GM19240 (cell line): ENCODE data around the gene BDKRB2.

Source experiments
- DNase-seq: peaks from one replicate; pipeline ENCODE4 v3.0.0; 2011; ENCODE audit warnings: low spot score; ENCODE audit not compliant: insufficient read length

The BDKRB2 gene

DNA sequence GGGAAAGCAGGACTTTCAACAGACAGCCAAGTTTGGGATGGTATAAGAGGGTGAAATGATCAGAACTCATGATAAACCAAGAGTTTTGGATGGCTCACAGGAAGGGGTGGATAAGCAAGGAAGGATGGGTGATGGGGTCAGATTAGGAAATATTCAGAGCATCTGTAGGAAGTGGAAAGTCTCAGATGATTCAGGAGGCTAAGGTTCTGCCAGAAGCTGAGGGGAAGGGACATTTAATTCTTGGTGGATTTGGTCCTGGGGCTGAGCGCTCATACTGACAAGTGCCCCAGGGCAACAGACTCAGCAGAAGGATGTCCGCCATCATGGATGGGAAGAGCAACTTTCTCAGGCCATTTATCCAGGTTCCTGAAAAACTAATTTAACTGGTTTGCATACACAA lies 28.4 kb upstream of the BDKRB2 start:
- no peak for DNase-seq

DNA sequence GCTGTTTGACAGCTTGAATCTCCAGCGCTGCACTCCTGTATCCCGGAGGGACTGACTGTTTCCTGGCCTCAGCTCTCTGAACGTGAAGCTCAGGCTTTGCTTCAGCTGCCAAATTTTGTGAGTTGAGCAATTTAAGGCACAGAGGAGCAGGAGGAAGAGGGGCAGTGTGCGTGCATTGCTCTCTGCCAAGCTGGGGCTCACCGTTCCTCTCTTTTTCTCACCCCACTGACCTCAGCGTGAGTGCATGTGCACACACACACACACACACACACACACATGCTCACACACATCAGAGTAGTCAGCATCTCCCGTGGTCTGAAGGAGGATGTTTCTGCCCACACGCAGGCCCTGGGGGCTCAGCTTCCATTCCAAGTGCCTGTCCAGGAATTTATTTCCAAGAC lies 27.8 kb upstream of the BDKRB2 start:
- no peak for DNase-seq

GRCh38 chr14:96177766-96178375 lies 26.8 kb upstream of the BDKRB2 start:
- no peak for DNase-seq

GRCh38 chr14:96178461-96179321 lies 25.9 kb upstream of the BDKRB2 start:
- no peak for DNase-seq

DNA sequence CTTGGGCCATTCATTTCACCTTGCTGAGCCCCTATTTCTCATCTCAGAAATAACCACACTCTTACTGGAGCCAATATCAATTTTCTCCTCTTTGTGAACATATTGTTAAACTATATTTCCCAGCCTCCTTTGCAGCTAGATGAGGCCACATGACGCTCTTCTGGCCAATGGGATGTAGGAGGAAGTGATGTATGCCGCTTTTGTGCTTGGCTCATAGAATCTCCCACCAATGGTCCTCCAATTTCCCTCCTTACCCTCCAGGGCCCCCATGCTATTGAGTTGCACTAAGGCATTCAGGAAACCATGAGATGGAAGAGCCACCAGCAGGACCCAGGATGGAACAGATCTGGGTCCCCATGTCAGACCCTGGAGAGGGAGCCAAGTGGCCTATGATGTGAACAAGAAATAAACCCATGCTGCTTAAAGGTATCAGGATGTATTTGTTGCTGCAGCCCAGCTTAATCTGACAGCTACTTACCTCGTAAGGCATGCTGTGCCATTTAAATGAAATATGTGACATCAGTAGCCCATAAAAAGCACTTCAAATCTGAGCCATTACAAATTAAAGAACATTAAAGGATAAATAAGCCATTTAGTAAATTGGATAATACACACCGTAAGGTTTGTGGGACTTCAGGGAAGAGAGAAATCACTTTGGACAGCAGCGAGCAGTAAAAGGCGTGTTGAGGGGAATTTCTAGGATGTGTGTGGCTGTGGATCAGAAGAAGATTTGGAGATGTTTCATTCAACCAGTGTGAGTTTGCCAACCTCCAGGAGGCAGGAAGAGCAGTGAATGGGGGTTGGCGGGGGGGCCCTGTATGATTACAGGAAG lies 24.4 kb upstream of the BDKRB2 start:
- DNase-seq = no peak

DNA sequence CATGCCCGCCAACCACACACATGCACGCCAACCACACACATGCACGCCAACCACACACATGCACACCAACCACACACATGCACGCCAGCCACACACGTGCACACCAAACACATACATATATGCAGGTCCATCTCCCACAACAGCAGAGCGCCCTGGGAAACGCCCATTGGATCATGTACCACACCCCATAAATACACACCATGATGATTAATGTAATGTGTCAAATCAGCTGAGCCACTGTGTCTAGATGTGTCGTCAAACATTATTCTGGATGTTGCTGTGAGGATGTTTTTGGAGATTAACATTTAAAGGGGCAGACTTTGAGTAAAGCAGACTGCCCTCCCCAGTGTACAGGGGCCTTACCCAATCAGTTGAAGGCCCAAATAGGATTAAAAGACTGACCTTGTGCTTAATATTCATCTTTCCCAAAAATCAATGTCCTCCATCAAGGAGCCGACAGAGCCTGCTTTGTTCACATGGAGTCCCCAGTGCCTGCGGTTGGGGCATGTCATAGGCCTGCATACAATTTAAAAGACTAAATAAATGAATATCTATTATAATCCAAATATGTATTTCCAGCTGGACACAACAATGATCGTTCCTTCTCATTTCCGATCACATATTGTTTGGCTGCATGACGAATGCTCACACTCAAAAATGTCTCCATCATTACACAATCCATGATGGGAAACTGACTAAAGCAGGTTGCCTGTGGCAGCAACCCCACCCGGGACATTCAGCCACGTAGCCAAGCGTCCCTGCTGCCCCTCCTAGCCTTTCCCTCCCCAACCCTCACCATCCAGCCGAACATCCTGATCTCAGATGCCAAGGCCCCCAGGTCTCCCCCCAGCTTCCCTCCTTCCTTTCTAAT lies 23.2 kb upstream of the BDKRB2 start:
- no peak for DNase-seq

DNA sequence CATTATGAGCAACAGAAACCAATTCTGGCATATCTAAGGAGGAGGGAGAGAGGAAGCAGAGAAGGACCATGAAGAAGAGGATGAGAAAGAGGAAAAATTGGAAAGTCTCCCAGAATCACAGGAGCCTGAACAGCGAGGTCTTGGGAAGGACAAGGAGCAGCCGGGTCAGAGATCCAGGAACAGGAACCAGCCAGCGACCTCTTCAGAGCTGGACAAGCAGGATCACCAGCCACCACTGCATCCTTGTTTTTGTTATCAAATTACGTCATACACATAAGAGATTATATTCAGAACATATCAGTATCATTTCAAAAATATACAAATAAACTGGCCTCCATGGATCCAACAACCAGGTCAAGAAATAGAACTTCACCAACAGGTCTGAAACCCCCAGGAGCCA lies 22.1 kb upstream of the BDKRB2 start:
- no peak for DNase-seq

- no peak for DNase-seq
Observed at GRCh38 chr14:96184737-96185136, 19.9 kb upstream of the BDKRB2 start.

DNA sequence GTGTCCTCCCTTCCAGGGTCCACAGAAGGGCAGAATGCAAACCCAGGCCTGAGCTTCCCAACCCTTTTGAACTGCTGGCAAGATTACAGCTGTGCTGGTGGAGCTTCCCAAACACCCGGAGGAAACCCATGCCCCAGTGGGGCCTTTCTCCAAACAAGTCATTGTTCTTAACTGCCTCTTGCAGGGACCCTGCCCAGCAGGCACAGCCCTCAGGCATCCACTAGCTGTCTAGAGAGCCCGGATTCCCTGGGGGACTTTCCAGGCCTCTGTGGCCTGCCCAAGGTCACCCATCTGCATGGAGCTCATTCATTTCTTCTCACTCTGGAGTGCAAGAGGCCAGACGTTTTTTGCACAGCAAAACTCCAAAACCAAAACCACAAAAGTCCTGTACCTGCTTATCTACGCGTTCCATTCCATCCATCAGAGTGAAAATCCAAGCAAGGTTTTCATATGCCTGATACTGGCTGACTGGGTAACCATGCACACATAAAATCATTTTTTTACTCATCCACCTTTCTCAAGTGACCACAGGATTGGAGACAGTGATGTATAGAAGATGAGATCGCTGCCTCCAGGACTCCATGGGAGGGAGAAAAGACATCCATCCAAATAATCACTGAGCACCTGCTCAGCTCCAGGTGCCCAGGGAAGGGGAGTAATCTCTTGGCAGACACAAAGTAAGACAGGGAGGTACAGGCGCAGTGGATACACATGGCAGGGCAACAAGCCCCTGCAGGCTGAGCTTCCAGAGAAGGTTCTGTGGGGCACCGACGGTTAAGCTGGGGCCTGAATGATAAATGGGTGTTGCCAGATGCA lies 17.2 kb upstream of the BDKRB2 start:
- DNase-seq = no peak

- no peak for DNase-seq
Observed at GRCh38 chr14:96189281-96189711, 15.3 kb upstream of the BDKRB2 start.

GRCh38 chr14:96191353-96191752 lies 13.3 kb upstream of the BDKRB2 start:
- no peak for DNase-seq

DNA sequence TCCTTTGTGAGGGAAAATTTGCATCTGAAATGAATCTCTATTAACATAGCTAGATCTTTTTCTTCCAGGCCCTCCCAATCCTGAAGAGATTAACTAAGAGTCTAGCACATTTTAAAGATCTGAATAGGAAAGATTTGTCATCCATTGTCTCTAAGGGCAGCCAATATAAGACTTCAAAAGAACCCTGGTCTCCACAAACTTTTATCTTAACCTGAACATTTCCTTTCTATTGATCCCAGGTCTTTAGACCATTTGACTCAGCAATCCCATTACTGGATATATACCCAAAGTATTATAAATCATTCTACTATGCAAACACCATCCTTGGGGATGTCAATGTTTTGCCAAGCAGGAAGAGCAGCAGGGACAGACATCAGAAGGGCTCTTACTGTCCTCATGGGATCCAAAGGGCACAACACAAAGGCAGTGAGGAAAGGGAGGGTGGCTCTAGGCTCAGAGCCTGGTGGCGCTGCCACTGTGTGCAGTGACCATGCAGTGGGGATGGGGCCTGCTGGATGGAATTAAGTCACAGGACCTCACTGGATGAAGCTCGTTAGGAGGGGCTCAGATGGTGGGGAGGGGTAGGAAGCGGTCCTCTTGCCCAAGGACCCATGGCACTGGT lies 12.7 kb upstream of the BDKRB2 start:
- no peak for DNase-seq

GRCh38 chr14:96192975-96193805 lies 11.4 kb upstream of the BDKRB2 start:
- DNase-seq = no peak

GRCh38 chr14:96194262-96194656 lies 10.4 kb upstream of the BDKRB2 start:
- no peak for DNase-seq

GRCh38 chr14:96194657-96195431 lies 9.8 kb upstream of the BDKRB2 start:
- DNase-seq = no peak

- no peak for DNase-seq
Observed at GRCh38 chr14:96195441-96196081, 9.1 kb upstream of the BDKRB2 start.

DNA sequence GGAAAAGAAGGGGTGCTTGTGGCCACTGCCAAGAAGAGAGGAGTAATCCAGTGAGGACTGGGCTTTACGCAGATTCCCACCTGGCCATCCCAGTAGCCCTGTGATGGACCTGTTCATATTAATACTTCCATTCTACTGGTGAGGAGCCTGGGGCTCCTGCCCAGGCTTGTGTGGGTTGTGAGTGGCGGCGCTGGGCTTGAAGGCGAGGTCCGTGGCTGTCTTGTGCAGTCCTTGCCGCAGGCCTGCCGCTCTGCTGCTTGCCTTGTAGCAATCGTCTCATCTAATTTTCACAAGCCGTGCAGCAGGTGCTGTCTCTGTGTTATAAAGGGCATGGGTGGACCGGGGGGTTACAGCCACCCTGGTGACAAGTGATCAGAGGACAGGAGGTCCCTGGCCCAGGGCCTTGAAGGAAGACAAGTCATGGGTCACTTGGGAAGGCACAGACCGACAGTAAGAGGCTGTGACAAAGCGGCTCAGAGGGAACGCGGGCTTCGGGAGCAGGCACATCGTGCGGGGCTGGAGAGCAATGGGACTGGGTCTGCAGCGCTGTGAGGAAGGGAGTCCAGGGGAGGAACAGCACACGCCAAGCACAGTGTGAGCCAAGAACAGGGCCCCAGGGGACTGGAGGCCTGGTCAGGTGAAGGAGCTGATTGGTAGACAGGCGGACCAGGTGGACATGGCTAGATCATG lies 7.3 kb upstream of the BDKRB2 start:
- DNase-seq = no peak
